ENCODE results near the gene PDZD2.
"Not testable (repeated sequence)": the region's sequence is repeated elsewhere in the genome, so short reads cannot be mapped to it uniquely, and the experiment has no call there.

The PDZD2 gene

GRCh38 chr5:32116574-32117313 lies 477.8 kb downstream of the PDZD2 start:
- DNase-seq (ENCODE audit: insufficient read length, low spot score) (no peak), FAIRE-seq (no peak)
- no peak for TF ChIP-seq CTCF (IDR thresholded peaks at IDR 0.05; ENCODE audit: insufficient read depth, missing control alignments)

GRCh38 chr5:32118922-32119321 lies 480.0 kb downstream of the PDZD2 start:
- FAIRE-seq; DNase-seq (ENCODE audit: insufficient read length, low spot score): not testable (repeated sequence)

GRCh38 chr5:32123058-32123805 lies 484.3 kb downstream of the PDZD2 start:
- FAIRE-seq (no peak), DNase-seq (ENCODE audit: insufficient read length, low spot score) (no peak)
- no peak for TF ChIP-seq CTCF (IDR thresholded peaks at IDR 0.05; ENCODE audit: insufficient read depth, missing control alignments)

GRCh38 chr5:32123889-32124676 lies 485.2 kb downstream of the PDZD2 start:
- no peak for DNase-seq (ENCODE audit: insufficient read length, low spot score)
- no peak for FAIRE-seq
- TF ChIP-seq CTCF (IDR thresholded peaks at IDR 0.05; ENCODE audit: insufficient read depth, missing control alignments) = no peak

GRCh38 chr5:32126691-32127090 lies 487.8 kb downstream of the PDZD2 start:
- FAIRE-seq (no peak), DNase-seq (ENCODE audit: insufficient read length, low spot score) (no peak)
- no peak for TF ChIP-seq CTCF (IDR thresholded peaks at IDR 0.05; ENCODE audit: insufficient read depth, missing control alignments)

GRCh38 chr5:32127711-32128110 lies 488.8 kb downstream of the PDZD2 start:
- FAIRE-seq = no peak

More at GRCh38 chr5:32127711-32128110, 488.8 kb downstream of the PDZD2 start:
- no peak for TF ChIP-seq CTCF (IDR thresholded peaks at IDR 0.05; ENCODE audit: insufficient read depth, missing control alignments)
- no peak for DNase-seq (ENCODE audit: insufficient read length, low spot score)

All from D721Med (cell line).